GM10266 (cell line): ENCODE data around the gene DDX23.

Experiments
- DNase-seq: peaks from one replicate; pipeline ENCODE4 v3.0.0; 2012; ENCODE audit errors: extremely low spot score
- TF ChIP-seq, protein P1 (sequence below): IDR thresholded peaks from 2 replicates; pipeline ENCODE4 v1.5.1; 2012; ENCODE audit warnings: mild to moderate bottlenecking, low read depth; ENCODE audit not compliant: control insufficient read depth, insufficient read depth; ENCODE audit errors: missing control alignments

Gene DDX23

DNA sequence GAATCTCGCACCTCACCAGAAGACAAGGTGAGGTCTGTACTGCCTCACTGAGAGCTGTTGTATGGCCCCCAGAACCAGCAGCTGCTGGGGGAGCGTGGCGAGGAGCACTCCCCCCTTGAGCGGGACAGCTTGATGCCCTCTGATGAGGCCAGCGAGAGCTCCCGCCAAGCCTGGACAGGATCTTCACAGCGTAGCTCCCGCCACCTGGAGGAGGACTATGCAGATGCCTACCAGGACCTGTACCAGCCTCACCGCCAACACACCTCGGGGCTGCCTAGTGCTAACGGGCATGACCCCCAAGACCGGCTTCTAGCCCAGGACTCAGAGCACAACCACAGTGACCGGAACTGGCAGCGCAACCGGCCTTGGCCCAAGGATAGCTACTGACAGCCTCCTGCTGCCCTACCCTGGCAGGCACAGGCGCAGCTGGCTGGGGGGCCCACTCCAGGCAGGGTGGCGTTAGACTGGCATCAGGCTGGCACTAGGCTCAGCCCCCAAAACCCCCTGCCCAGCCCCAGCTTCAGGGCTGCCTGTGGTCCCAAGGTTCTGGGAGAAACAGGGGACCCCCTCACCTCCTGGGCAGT lies 24.4 kb downstream of the DDX23 start:
- TF ChIP-seq, protein P1, sequence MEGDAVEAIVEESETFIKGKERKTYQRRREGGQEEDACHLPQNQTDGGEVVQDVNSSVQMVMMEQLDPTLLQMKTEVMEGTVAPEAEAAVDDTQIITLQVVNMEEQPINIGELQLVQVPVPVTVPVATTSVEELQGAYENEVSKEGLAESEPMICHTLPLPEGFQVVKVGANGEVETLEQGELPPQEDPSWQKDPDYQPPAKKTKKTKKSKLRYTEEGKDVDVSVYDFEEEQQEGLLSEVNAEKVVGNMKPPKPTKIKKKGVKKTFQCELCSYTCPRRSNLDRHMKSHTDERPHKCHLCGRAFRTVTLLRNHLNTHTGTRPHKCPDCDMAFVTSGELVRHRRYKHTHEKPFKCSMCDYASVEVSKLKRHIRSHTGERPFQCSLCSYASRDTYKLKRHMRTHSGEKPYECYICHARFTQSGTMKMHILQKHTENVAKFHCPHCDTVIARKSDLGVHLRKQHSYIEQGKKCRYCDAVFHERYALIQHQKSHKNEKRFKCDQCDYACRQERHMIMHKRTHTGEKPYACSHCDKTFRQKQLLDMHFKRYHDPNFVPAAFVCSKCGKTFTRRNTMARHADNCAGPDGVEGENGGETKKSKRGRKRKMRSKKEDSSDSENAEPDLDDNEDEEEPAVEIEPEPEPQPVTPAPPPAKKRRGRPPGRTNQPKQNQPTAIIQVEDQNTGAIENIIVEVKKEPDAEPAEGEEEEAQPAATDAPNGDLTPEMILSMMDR, result no peak
- no peak for DNase-seq

- TF ChIP-seq, protein P1, result no peak
- no peak for DNase-seq
Observed at GRCh38 chr12:48827026-48827425, 24.9 kb downstream of the DDX23 start.

GRCh38 chr12:48826209-48826855 lies 25.6 kb downstream of the DDX23 start:
- DNase-seq, result no peak
- TF ChIP-seq, protein P1, result no peak

DNA sequence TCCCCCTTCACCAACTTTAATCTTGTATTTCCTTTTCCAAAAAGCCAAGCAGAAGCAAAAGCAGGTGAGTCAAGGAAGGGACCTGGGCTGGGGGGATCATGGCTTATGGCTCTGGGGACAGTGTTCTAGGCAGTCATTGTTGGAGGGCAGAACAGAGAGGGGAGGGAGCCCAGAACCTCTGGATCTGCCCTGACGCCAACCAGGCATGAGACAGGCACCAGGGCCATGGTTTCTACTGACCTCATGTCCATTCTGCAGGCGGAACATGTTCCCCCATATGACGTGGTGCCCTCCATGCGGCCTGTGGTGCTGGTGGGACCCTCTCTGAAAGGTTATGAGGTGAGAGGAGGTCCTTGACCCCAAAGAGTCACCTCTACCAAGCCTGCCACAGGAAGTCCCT lies 27.1 kb downstream of the DDX23 start:
- DNase-seq, result no peak
- TF ChIP-seq, protein P1, result no peak

DNA sequence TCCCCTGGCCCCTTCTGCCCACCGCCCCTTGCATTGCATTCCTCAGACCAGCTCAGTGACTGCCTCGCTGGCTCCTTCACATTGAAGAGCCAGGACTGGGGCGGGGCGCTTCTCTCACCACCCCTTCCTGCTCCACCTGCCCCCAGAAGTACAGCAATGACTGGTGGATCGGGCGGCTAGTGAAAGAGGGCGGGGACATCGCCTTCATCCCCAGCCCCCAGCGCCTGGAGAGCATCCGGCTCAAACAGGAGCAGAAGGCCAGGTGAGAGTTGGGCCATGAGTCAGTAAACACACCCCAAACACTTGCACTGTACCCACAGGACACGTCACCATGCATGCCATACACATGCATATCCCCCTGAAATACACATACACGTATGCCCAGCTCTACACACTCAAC lies 27.9 kb downstream of the DDX23 start:
- TF ChIP-seq, protein P1, result no peak
- DNase-seq, result no peak

DNA sequence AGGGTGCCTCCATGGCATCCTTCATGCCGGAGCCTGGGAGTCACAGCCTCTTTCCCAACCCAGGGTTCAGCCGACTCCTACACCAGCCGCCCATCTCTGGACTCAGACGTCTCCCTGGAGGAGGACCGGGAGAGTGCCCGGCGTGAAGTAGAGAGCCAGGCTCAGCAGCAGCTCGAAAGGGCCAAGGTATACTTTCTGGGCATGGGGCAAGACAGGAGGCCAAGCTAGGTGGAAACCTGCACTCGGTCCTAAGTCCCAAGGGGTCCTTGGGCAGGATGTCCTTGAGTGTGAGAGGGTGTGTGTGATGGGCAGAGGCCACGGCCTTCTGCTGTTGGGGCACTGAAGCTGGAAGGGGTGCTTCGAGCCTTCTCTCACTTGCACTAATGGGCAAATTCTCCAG lies 28.7 kb downstream of the DDX23 start:
- TF ChIP-seq, protein P1, result no peak
- no peak for DNase-seq

GRCh38 chr12:48822711-48823110 lies 29.3 kb downstream of the DDX23 start:
- DNase-seq, result no peak
- TF ChIP-seq, protein P1, result no peak
